HUES64 (cell line): ENCODE measurements around the gene CCDC89. TPM values are rescaled to one million over a fixed set of nuclear protein-coding genes. Genes with fewer than 3 reads are reported as not detected.

Experiments
- H3K27ac ChIP-seq: 2 replicates; pipeline ENCODE4 v1.7.0; 2013; ENCODE audit warnings: low read depth, low read length, inconsistent platforms
- H3K27me3 ChIP-seq: 2 replicates; pipeline ENCODE4 v1.6.1; 2013; ENCODE audit warnings: mild to moderate bottlenecking, low read length; ENCODE audit not compliant: insufficient read depth
- H3K36me3 ChIP-seq: 2 replicates; pipeline ENCODE4 v1.6.1; 2013; ENCODE audit warnings: mild to moderate bottlenecking, low read length; ENCODE audit not compliant: insufficient read depth
- H3K4me1 ChIP-seq: 2 replicates; pipeline ENCODE4 v1.6.1; 2013; ENCODE audit warnings: mild to moderate bottlenecking, low read length, moderate library complexity; ENCODE audit not compliant: insufficient read depth
- H3K4me3 ChIP-seq: 2 replicates; pipeline ENCODE4 v1.5.1; 2013; ENCODE audit warnings: mild to moderate bottlenecking, low read length, moderate library complexity
- H3K9ac ChIP-seq: 2 replicates; pipeline ENCODE4 v1.6.1; 2013; ENCODE audit warnings: mild to moderate bottlenecking, low read depth, low read length
- H3K9me3 ChIP-seq: 2 replicates; pipeline ENCODE4 v1.6.1; 2013; ENCODE audit warnings: low read depth, low read length; ENCODE audit not compliant: insufficient read depth
- WGBS: fragments of 150-250, 120-280 bp; methylation state at CpG from one replicate; pipeline ENCODE4 v1.1.7; 2013; ENCODE audit warnings: missing lambda C conversion rate; 5-methylcytosine and 5-hydroxymethylcytosine counted together
- polyA plus RNA-seq, 2 experiments: library from polyadenylated mRNA; stranded (reverse); fragments of 50-300 nt; gene quantifications; one replicate each; pipeline ENCODE4 v1.2.3, GENCODE V29; 2013

Gene CCDC89
- not detected for polyA plus RNA-seq (2013, experiment 1 of 2)
- polyA plus RNA-seq (2013, experiment 2 of 2): 0.19 TPM

- H3K4me1 ChIP-seq: no peaks in the 10 kb centered on the region; the same call in 1 of the 2 replicates
- no peaks in the 10 kb centered on the region for H3K27me3 ChIP-seq
- 92% methylated on average over 13 of the region's 13 CpGs for WGBS
- no peaks in the 10 kb centered on the region for H3K36me3 ChIP-seq
- no peak within 1 kb of the TSS for H3K27ac ChIP-seq
- no peak within 1 kb of the TSS for H3K4me3 ChIP-seq
- H3K9me3 ChIP-seq: no peaks in the 10 kb centered on the region
- no peak within 1 kb of the TSS for H3K9ac ChIP-seq
Measured at GRCh38 chr11:85685820-85686459, at the start of gene CCDC89. TSS of gene CCDC89 (minus strand) at chr11:85686195. CDS start at chr11:85686130, 65 bp downstream.

- Histone ChIP-seq H3K27ac (no peak overlapping the region), H3K36me3 (no peaks in the 10 kb centered on the region), H3K27me3 (no peaks in the 10 kb centered on the region), H3K4me3 (no peak overlapping the region), H3K4me1 (peaks cover 4% of the 10 kb centered on the region; the same call in 1 of the 2 replicates), H3K9me3 (no peaks in the 10 kb centered on the region), H3K9ac (no peak overlapping the region)
Measured at GRCh38 chr11:85732965-85733364, 47.0 kb upstream of the CCDC89 start.

- peaks cover 8% of the 10 kb centered on the region; the same call in 1 of the 2 replicates for H3K4me1 ChIP-seq
- no peak overlapping the region for H3K4me3 ChIP-seq
- 96% methylated on average over 3 of the region's 3 CpGs for WGBS
- no peaks in the 10 kb centered on the region for H3K27me3 ChIP-seq
- no peaks in the 10 kb centered on the region for H3K9me3 ChIP-seq
- H3K36me3 ChIP-seq: no peaks in the 10 kb centered on the region
- no peak overlapping the region for H3K27ac ChIP-seq
- no peak overlapping the region for H3K9ac ChIP-seq
Measured at GRCh38 chr11:85726381-85726780, 40.4 kb upstream of the CCDC89 start.

- 0 out of 2 replicates have a peak overlapping the region, but pooled peaks have one; percentile 28 for H3K27ac ChIP-seq
- WGBS: 81% methylated on average over 3 of the region's 3 CpGs
Measured at GRCh38 chr11:85725510-85726258, 39.7 kb upstream of the CCDC89 start.

GRCh38 chr11:85724748-85725465, 38.9 kb upstream of the CCDC89 start:
- Histone ChIP-seq H3K36me3 (no peaks in the 10 kb centered on the region), H3K27ac (no peak overlapping the region), H3K4me3 (no peak overlapping the region), H3K4me1 (peaks cover 18% of the 10 kb centered on the region), H3K27me3 (no peaks in the 10 kb centered on the region), H3K9ac (no peak overlapping the region), H3K9me3 (no peaks in the 10 kb centered on the region)
- 96% methylated on average over 6 of the region's 6 CpGs for WGBS

More at GRCh38 chr11:85725510-85726258, 39.7 kb upstream of the CCDC89 start:
- H3K4me1 ChIP-seq: peaks cover 10% of the 10 kb centered on the region; the same call in 1 of the 2 replicates
- H3K4me3 ChIP-seq: no peak overlapping the region
- H3K9ac ChIP-seq: no peak overlapping the region
- H3K27me3 ChIP-seq: no peaks in the 10 kb centered on the region
- H3K36me3 ChIP-seq: no peaks in the 10 kb centered on the region
- no peaks in the 10 kb centered on the region for H3K9me3 ChIP-seq

GRCh38 chr11:85723088-85723487, 37.1 kb upstream of the CCDC89 start:
- H3K9ac ChIP-seq: no peak overlapping the region
- peaks cover 36% of the 10 kb centered on the region for H3K4me1 ChIP-seq
- H3K4me3 ChIP-seq: no peak overlapping the region
- no peaks in the 10 kb centered on the region for H3K27me3 ChIP-seq
- no peaks in the 10 kb centered on the region for H3K9me3 ChIP-seq
- WGBS: 96% methylated on average over 5 of the region's 5 CpGs
- no peak overlapping the region for H3K27ac ChIP-seq
- no peaks in the 10 kb centered on the region for H3K36me3 ChIP-seq

GRCh38 chr11:85721191-85721590, 35.2 kb upstream of the CCDC89 start:
- Histone ChIP-seq H3K9me3 (no peaks in the 10 kb centered on the region), H3K4me1 (peaks cover 48% of the 10 kb centered on the region), H3K27me3 (no peaks in the 10 kb centered on the region), H3K27ac (no peak overlapping the region), H3K4me3 (no peak overlapping the region), H3K9ac (no peak overlapping the region), H3K36me3 (no peaks in the 10 kb centered on the region)
- 88% methylated on average over 3 of the region's 3 CpGs for WGBS

GRCh38 chr11:85718991-85719807, 33.2 kb upstream of the CCDC89 start:
- H3K4me3 ChIP-seq: peak overlapping the region; percentile 6; the same call in 1 of the 2 replicates
- peaks cover 48% of the 10 kb centered on the region for H3K4me1 ChIP-seq
- peak overlapping the region; percentile 29; the same call in 1 of the 2 replicates for H3K9ac ChIP-seq
- 19% methylated on average over 10 of the region's 10 CpGs for WGBS
- peak overlapping the region; percentile 84 for H3K27ac ChIP-seq
- no peaks in the 10 kb centered on the region for H3K27me3 ChIP-seq
- no peaks in the 10 kb centered on the region for H3K36me3 ChIP-seq
- no peaks in the 10 kb centered on the region for H3K9me3 ChIP-seq

- WGBS: 78% methylated on average over 7 of the region's 7 CpGs
- H3K36me3 ChIP-seq: no peaks in the 10 kb centered on the region
- no peaks in the 10 kb centered on the region for H3K27me3 ChIP-seq
- H3K9me3 ChIP-seq: no peaks in the 10 kb centered on the region
- H3K27ac ChIP-seq: peak overlapping the region; percentile 84
- peaks cover 48% of the 10 kb centered on the region for H3K4me1 ChIP-seq
- peak overlapping the region; percentile 29; the same call in 1 of the 2 replicates for H3K9ac ChIP-seq
- H3K4me3 ChIP-seq: peak overlapping the region; percentile 6; the same call in 1 of the 2 replicates
Measured at GRCh38 chr11:85718126-85718943, 32.3 kb upstream of the CCDC89 start.

- Histone ChIP-seq H3K9ac (no peak overlapping the region), H3K36me3 (no peaks in the 10 kb centered on the region), H3K9me3 (no peaks in the 10 kb centered on the region), H3K27ac (no peak overlapping the region), H3K27me3 (no peaks in the 10 kb centered on the region), H3K4me1 (peaks cover 48% of the 10 kb centered on the region), H3K4me3 (no peak overlapping the region)
- 100% methylated on average over 2 of the region's 2 CpGs for WGBS
Measured at GRCh38 chr11:85717429-85717828, 31.4 kb upstream of the CCDC89 start.
